ENCODE data around the gene ME2. TPM values are rescaled to one million over a fixed set of nuclear protein-coding genes. Genes with fewer than 3 reads are reported as not detected.
"Not testable (repeated sequence)": the region's sequence is repeated elsewhere in the genome, so short reads cannot be mapped to it uniquely, and the experiment has no call there.

ME2 gene
- total RNA-seq, 1 donor from 2014 or later, result 88.2 TPM

- intact Hi-C loops (cut with DNase I), result no loop called here
- ATAC-seq (no peak), DNase-seq (ENCODE audit: missing footprints) (no peak)
Measured at GRCh38 chr18:50953822-50954221, 74.9 kb downstream of the ME2 start.

DNA sequence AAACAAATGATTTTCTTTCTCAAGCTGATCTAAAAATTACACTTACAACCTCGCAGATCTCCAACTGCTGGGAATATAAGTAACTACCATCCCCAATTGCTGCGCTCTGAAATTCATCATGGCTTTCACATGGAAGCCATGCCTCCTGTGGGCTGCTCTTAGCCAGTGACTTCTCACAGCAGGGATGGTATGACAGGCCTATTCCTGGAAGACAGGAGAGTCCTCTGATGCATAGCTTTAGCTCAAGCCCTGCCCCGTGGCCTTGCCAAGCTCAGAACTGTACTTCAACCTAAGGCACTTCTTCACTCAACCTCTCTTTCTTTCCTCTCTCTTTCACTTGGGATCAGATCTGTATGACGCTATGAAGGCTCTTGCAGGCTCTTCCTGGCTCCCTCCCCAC lies 76.3 kb downstream of the ME2 start:
- no peak for ATAC-seq
- DNase-seq (ENCODE audit: missing footprints), result no peak
- intact Hi-C loops (cut with DNase I), result no loop called here

DNA sequence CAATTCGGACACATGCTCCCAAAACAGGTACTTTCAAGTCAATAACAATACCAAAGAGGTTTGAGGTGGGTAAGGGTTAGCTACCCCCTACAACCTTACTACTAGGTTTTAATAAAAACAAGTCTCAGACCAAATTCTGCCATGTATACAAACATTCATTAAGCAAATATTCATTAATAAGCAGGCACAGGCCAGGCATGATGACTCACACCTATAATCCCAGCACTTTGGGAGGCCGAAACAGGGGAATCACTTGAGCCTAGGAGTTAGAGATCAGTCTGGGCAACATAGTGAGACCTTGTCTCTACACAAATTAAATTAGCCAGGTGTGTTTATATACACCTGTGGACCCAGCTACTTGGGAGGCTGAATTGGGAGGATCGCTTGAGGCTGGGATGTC lies 77.2 kb downstream of the ME2 start:
- DNase-seq (ENCODE audit: missing footprints) (no peak), ATAC-seq (no peak)
- intact Hi-C loops (cut with DNase I), result no loop called here

DNA sequence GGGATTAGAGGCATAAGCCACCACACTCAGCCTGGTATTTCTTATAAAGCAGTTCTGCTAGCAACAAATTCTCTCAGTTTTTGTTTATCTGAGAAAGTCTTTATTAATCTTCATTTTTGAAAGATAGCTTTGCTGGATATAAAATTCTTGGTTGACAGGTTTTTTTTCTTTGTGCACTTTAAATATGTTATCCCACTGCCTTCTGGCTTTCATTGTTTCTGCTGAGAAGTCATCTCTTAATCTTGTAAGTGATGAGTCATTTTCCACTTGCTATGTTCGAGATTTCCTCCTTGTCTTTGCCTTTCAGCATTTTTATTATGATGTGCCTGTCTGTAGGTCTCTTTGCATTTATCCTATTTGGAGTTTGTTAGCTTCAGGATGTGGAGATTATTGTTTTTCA lies 83.1 kb downstream of the ME2 start:
- DNase-seq (ENCODE audit: missing footprints) (no peak), ATAC-seq (no peak)
- intact Hi-C loops (cut with DNase I), result no loop called here

GRCh38 chr18:50967714-50968661 lies 89.1 kb downstream of the ME2 start, which contains the start of gene ELAC1:
TSS of gene ELAC1 (plus strand) at chr18:50968040. CDS start at chr18:50974405, 6,365 bp downstream.
- intact Hi-C loops (cut with DNase I), result loop anchor here (2.0 kb wide), 1 partner anchor 63 kb away; the partner anchor contains the start of gene SMAD4
- peak; percentile 98 for ATAC-seq

DNA sequence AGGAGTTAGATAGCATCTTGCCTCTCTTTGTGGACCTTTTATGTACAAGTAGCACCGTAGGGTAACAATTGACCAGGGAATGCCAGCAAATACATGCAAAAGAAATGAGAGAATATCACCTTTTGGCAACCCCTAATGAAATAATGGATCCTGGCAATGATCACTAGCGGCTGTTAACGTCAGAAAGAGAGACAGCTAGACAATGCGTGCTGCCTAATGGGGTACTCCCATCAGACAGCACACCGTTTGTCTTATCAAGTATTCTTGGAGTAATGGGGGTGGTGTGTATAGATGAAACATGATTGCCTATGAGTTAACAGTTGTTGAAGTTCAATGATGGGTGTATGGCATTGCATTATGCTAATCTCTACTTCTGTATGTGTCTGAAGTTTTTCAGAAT lies 90.5 kb downstream of the ME2 start:
- ATAC-seq (no peak), DNase-seq (ENCODE audit: missing footprints) (no peak)
- intact Hi-C loops (cut with DNase I), result loop anchor here (1.0 to 2.0 kb wide), 2 partner anchors 61 to 87 kb away; partner anchors contain the start of gene SMAD4

More at GRCh38 chr18:50967714-50968661, 89.1 kb downstream of the ME2 start, which contains the start of gene ELAC1:
- DNase-seq (ENCODE audit: missing footprints), result peak; percentile 90

DNA sequence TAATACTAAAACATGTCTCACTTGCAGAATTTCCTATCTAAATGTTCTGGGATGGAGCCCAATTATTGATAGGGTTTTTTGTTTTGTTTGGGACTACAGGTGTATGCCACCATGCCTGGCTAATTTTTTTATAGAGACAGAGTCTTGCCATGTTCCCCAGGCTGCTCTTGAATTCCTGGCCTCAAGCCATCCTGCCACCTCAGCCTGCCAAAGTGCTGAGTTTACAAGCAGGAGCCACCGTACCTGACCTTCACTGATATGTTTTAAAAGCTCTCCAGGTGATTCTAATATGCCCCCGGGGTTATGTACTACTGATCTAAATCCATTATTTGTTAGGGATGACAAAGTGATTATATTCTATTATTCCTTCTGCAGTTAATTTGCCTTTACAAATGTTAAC lies 91.1 kb downstream of the ME2 start:
- no peak for DNase-seq (ENCODE audit: missing footprints)
- ATAC-seq, result no peak
- intact Hi-C loops (cut with DNase I), result loop anchor here (10.0 kb wide), 1 partner anchor 225 kb away; the partner anchor contains the start of gene MEX3C

- not testable (repeated sequence) for DNase-seq (ENCODE audit: missing footprints); ATAC-seq
- intact Hi-C loops (cut with DNase I), result loop anchor here (10.0 kb wide), 1 partner anchor 222 kb away; the partner anchor contains the start of gene MEX3C
Measured at GRCh38 chr18:50972404-50972803, 93.5 kb downstream of the ME2 start.

DNA sequence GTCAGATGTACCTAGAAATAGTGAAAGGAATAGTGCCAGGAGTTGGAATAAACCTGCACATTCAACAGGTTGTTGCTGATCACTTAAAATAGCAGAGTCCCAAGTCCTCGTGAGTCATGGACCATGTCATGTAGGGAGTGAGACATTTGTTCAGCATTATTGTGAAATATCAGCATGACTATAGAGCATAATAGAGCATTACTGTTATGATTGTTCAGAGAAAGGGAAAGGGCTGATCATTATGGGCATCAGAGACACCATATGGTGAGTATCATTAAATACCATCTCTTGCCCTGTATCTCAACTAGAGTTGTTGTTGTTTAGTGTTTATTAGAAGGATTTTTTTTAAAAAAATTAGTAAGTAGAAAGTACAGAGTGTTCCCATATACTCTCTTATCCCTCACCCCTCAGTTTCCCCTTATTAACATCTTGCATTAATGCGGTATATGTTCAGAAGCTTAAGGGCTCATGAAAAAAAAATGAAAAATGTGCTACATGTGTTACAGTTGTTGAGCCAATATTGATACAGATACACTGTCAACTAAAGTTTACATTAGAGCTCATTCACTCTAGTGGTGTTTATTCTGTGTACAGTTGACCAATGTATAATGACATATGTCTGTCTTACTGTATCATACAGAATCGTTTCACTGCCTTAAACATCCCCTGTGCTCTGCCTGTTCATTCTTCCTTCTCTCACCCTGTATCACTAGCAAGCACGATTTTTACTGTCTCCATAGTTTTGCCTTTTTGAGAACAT lies 94.6 kb downstream of the ME2 start:
- DNase-seq (ENCODE audit: missing footprints) (no peak), ATAC-seq (peak; percentile 47)
- intact Hi-C loops (cut with DNase I), result loop anchor here (10.0 kb wide), 1 partner anchor 221 kb away; the partner anchor contains the start of gene MEX3C

DNA sequence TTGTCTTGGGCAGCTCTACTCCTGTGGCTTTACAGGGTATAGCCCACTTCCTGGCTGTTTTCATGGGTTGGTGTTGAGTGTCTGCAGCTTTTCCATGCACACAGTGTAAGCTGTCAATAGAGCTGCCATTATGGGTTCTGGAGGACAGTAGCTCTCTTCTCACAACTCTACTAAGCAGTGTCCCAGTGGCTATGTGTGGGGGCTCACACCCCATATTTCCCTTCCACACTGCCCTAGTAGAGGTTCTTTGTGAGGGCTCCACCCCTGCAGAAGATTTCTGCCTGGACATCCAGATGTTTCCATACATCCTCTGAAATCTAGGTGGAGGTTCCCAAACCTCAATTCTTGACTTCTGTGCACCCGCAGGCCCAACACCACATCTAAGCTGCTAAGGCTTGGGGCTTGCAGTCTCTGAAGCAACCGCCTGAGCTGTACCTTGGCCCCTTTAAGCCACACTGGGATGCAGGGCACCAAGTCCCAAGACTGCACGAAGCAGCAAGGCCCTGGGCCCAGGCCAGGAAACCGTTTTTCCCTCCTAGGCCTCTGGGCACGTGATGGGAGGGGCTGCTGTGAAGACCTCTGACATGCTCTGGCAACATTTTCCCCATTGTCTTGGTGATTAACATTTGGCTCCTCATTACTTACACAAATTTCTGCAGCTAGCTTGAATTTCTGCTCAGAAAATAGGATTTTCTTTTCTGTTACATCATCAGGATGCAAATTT lies 98.3 kb downstream of the ME2 start:
- ATAC-seq (no peak), DNase-seq (ENCODE audit: missing footprints) (no peak)
- intact Hi-C loops (cut with DNase I), result loop anchor here (10.0 kb wide), 1 partner anchor 218 kb away; the partner anchor contains the start of gene MEX3C

- ATAC-seq, result no peak
- DNase-seq (ENCODE audit: missing footprints), result no peak
- intact Hi-C loops (cut with DNase I), result no loop called here
Measured at GRCh38 chr18:50981381-50981780, 102.5 kb downstream of the ME2 start.

GRCh38 chr18:50982086-50982801 lies 103.3 kb downstream of the ME2 start:
- ATAC-seq (no peak), DNase-seq (ENCODE audit: missing footprints) (no peak)
- intact Hi-C loops (cut with DNase I), result no loop called here

DNA sequence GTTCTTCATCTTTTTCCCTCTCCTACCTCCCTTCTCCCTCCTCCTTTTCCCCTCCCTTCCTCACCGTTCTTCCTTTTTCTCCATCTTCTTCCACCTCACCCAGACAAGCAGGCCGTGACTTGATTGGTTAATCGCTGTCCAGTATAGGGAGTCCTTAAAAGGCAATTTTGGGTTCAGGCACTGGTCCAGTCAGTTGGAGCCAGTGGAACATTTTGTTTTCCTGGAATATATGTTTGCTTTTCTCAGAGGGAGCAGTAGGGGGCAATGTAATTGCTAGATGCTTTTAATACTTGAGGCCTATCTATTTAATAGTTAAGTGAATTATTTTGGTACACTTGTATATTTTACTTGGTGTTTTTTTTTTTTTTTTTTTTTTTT lies 103.9 kb downstream of the ME2 start:
- DNase-seq (ENCODE audit: missing footprints), result no peak
- no peak for ATAC-seq
- intact Hi-C loops (cut with DNase I), result no loop called here

GRCh38 chr18:50986360-50987087 lies 107.6 kb downstream of the ME2 start:
- DNase-seq (ENCODE audit: missing footprints) (no peak), ATAC-seq (no peak)
- intact Hi-C loops (cut with DNase I), result no loop called here

GRCh38 chr18:50987261-50987660 lies 108.3 kb downstream of the ME2 start:
- DNase-seq (ENCODE audit: missing footprints) (no peak), ATAC-seq (no peak)
- intact Hi-C loops (cut with DNase I), result no loop called here

DNA sequence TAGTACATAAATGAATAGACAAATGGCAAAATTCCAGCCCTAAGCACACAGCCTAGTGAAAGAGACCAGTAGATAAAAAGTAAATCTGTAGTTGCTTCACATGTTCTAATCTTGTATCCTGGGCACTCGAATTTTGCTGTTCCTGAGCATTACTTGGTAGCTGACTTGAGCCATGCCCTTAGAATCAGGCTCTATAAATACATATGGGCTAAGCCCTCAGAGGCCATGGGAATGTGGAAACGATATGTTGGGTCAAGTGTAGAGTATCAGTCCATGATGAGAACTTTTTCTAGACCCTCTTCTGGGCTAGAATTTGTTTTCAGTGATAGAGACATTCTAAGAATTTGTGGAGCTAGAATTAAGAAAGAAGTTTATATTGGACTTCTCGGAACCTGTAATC lies 110.8 kb downstream of the ME2 start:
- intact Hi-C loops (cut with DNase I), result no loop called here
- no peak for DNase-seq (ENCODE audit: missing footprints)
- ATAC-seq, result no peak

GRCh38 chr18:50992351-50992762 lies 113.4 kb downstream of the ME2 start:
- DNase-seq (ENCODE audit: missing footprints) (no peak), ATAC-seq (no peak)
- intact Hi-C loops (cut with DNase I), result no loop called here
